ENCODE data around the gene CSF1.

The CSF1 gene

DNA sequence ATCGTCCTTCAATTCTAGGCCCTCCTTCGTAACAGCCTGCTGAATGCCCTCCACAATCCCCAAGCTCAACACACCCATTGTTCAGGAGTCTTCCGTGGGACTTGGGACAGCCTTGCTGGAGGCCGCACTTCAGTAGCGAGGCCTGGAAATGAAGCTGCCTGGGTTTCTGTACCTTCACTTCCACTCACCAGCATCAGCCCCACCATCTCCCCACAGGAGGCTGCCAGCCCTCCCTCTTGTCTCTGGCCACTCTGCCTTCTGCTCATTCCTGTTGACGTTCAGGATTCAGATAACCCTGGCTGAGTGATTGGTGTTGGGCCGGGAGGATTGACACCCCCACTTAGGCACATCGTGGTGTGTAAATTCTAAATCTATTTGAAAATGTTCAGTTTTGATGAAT is 23.4 kb upstream of the CSF1 start:
- Histone ChIP-seq H3K4me1 (no peaks in the 10 kb centered on the region), H3K4me3 (ENCODE audit: low read depth, low read length) (no peak overlapping the region), H3K27ac (no peak overlapping the region), H3K9me3 (ENCODE audit: control insufficient read depth, low read length) (no peaks in the 10 kb centered on the region), H3K36me3 (ENCODE audit: control insufficient read depth, insufficient read depth, low read length) (no peaks in the 10 kb centered on the region), H3K4me2 (ENCODE audit: low read length) (no peak overlapping the region), H3K27me3 (ENCODE audit: control insufficient read depth, insufficient read depth, low read length) (no peaks in the 10 kb centered on the region), H2AFZ (no peak overlapping the region), H3K9ac (no peak overlapping the region), H3K79me2 (no peaks in the 10 kb centered on the region)
- no peak for TF ChIP-seq CTCF (IDR thresholded peaks at IDR 0.05)

DNA sequence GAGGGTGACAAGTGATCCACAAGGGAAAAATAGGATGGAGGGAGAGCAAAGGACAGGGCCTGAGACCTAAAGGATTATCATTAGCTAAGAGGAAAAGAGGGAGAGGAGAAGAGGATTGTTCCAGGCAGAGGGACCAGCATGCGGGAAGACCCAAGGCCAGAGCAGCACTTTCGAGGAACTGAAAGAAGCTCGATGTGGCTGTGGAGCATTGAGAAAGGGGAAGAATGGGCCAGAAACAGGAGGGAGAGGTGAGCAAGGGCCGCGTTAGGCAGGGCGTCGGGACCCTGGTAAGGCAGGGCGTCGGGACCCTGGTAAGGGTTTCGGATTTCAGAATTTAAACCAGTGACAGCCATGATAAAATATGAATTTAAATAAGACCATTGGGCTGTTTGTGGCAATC is 22.8 kb upstream of the CSF1 start:
- H3K9ac ChIP-seq = no peak overlapping the region
- H3K79me2 ChIP-seq = no peaks in the 10 kb centered on the region
- no peak for TF ChIP-seq CTCF (IDR thresholded peaks at IDR 0.05)
- H3K9me3 ChIP-seq (ENCODE audit: control insufficient read depth, low read length) = no peaks in the 10 kb centered on the region
- no peaks in the 10 kb centered on the region for H3K36me3 ChIP-seq (ENCODE audit: control insufficient read depth, insufficient read depth, low read length)
- H2AFZ ChIP-seq = no peak overlapping the region
- H3K4me2 ChIP-seq (ENCODE audit: low read length) = no peak overlapping the region
- no peak overlapping the region for H3K27ac ChIP-seq
- no peaks in the 10 kb centered on the region for H3K4me1 ChIP-seq
- no peak overlapping the region for H3K4me3 ChIP-seq (ENCODE audit: low read depth, low read length)
- H3K27me3 ChIP-seq (ENCODE audit: control insufficient read depth, insufficient read depth, low read length) = no peaks in the 10 kb centered on the region

GRCh38 chr1:109889094-109889493 is 21.6 kb upstream of the CSF1 start:
- H2AFZ ChIP-seq = no peak overlapping the region
- H3K4me2 ChIP-seq (ENCODE audit: low read length) = no peak overlapping the region
- no peaks in the 10 kb centered on the region for H3K36me3 ChIP-seq (ENCODE audit: control insufficient read depth, insufficient read depth, low read length)
- no peak overlapping the region for H3K4me3 ChIP-seq (ENCODE audit: low read depth, low read length)
- H3K9ac ChIP-seq = no peak overlapping the region
- H3K27me3 ChIP-seq (ENCODE audit: control insufficient read depth, insufficient read depth, low read length) = no peaks in the 10 kb centered on the region
- no peaks in the 10 kb centered on the region for H3K9me3 ChIP-seq (ENCODE audit: control insufficient read depth, low read length)
- no peaks in the 10 kb centered on the region for H3K79me2 ChIP-seq
- no peak overlapping the region for H3K27ac ChIP-seq
- no peaks in the 10 kb centered on the region for H3K4me1 ChIP-seq
- TF ChIP-seq CTCF (IDR thresholded peaks at IDR 0.05) = no peak

DNA sequence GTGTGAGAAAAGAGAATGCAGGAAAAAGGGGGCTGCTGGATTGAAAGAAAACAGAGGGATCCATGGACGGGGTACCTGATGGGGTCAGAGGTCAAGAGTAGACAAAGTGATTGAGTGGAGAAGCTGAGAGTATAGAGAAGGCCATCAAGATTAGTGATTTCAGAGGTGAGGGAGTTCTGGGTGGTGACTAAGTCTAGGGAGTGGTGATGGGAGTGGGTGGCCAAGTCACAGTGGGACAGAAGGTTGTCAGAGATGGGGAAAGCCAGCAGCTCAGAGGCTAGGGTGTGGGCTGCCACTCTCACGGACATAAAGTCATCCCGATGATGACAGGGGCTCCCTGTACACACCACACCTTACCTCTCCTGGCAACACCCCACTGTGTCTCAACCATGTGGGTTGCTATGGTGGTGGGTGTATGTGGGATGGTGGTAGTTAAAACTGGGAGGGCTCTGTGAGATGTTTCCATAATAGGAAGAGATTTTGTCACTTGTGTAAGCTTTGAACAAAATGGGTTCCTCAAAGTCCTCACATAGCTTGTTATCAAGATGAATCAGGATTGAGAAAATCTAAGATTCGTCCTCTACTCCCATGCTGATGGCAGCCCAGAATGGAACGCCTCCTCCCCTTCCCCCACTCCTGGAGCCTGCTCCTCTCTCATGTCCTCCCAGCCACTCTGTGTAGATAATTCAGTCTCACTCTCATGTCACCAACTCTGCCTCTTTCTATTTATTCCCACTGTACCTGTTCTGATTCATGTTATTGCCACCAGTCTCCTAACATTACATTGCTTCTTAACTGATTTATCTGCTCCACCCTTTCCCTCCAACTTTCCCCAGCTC is 20.3 kb upstream of the CSF1 start:
- no peak for TF ChIP-seq CTCF (IDR thresholded peaks at IDR 0.05)
- no peak overlapping the region for H3K27ac ChIP-seq
- H3K4me1 ChIP-seq = no peaks in the 10 kb centered on the region

DNA sequence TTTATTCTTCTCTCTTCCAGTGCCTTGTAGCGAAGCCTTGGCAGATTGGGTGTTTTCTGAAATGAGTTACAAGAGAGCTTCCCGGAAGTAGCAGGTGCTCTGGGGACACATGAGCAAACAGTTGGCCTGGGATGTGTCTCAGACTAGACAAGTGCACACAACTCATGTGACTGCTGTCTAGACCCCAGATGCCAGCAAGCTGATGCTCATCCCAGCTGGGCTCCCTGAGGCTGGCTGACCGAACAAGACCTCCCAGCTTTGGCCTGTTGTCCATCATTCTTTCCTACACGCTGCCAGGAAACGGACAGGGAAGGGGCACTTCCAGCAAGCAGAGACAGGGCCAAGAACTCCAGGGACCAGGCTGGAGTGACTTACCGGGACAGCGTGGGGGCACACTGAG is 18.7 kb upstream of the CSF1 start:
- Histone ChIP-seq H2AFZ (no peak overlapping the region), H3K27ac (no peak overlapping the region), H3K4me1 (no peaks in the 10 kb centered on the region), H3K9me3 (ENCODE audit: control insufficient read depth, low read length) (no peaks in the 10 kb centered on the region), H3K27me3 (ENCODE audit: control insufficient read depth, insufficient read depth, low read length) (no peaks in the 10 kb centered on the region), H3K4me2 (ENCODE audit: low read length) (no peak overlapping the region), H3K79me2 (no peaks in the 10 kb centered on the region), H3K9ac (no peak overlapping the region), H3K36me3 (ENCODE audit: control insufficient read depth, insufficient read depth, low read length) (no peaks in the 10 kb centered on the region), H3K4me3 (ENCODE audit: low read depth, low read length) (no peak overlapping the region)
- no peak for TF ChIP-seq CTCF (IDR thresholded peaks at IDR 0.05)

More for the DNA sequence above, 20.3 kb upstream of the CSF1 start:
- Histone ChIP-seq H3K9ac (no peak overlapping the region), H3K27me3 (ENCODE audit: control insufficient read depth, insufficient read depth, low read length) (no peaks in the 10 kb centered on the region), H3K4me3 (ENCODE audit: low read depth, low read length) (no peak overlapping the region), H3K4me2 (ENCODE audit: low read length) (no peak overlapping the region), H2AFZ (no peak overlapping the region), H3K36me3 (ENCODE audit: control insufficient read depth, insufficient read depth, low read length) (no peaks in the 10 kb centered on the region), H3K9me3 (ENCODE audit: control insufficient read depth, low read length) (no peaks in the 10 kb centered on the region), H3K79me2 (no peaks in the 10 kb centered on the region)

Measured in parathyroid adenoma (tissue), 2 donors.